NCI-H146 treated with DMSO at 0.1 percent for 48 hours (cell line): ENCODE data around the gene NSF.
"Not testable (repeated sequence)": the region's sequence is repeated elsewhere in the genome, so short reads cannot be mapped to it uniquely, and the experiment has no call there.

Experiments
- DNase-seq: peaks from one replicate; lab custom pipeline; 2025; ENCODE audit not compliant: unreplicated experiment; lab: John Stamatoyannopoulos, UW

The NSF gene

DNA sequence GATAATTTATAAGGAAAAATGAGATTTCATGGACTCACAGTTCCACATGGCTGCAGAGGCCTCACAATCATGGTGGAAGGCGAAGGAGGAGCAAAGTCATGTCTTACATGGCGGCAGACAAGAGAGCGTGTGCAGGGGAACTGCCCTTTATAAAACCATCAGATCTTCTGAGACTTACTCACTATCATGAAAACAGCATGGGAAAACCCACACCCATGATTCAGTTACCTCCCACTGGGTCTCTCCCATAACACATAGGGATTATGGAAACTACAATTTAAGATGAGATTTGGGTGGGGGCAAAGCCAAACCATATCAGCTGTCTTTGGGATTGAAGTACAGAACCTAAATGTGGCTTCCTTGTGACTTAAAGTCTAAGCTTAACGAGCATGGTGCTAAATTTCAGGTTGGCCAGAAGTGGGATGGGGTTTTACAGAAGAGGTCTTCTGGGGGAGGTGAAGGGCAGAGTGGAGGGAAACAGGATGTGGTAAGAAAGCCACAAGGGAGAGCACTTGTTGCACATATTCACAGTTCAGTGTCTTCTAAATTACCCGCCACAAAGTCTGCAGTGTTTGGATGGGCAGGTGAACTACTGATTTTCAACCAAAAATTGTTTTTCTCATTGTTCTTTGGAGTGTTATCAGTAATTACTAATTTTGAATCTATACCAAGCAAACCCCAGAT is 38.4 kb downstream of the NSF start:
- DNase-seq, result not testable (repeated sequence)

DNA sequence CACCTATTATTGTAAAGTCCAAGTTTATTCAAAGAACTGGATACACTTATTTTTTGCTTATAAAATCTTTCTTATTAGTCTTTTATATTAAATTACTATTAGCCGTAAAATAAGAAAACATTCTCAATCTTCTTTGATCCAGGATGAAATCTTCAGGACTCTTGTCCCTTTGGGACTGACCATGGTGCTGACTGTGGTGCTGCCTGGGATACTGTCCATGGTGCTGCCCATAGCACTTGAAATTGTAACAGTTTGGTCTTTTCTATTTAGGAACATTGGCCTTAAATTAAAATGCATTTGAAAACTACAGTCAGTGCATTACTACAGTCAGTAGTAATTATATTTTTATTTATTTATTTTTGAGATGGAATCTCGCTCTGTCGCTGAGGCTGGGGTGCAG is 41.7 kb downstream of the NSF start:
- not testable (repeated sequence) for DNase-seq

DNA sequence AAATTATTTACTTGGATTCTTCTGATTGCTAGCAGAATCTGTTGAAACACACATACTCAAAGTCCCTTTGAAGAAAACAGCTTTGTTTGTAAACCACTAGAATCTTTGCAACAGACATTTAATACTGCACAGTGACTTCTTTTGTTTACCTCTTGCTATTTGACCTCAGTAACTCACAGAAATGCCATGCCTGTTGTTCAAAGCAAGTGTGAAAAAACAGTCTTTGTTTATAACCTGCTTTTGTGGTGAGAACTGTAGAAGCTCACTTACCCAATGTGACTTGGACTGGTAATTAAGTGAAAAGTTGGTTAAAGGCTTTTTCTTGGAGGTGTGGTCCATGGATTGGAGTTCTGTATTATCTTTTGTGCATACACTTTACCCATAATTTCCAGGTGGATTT is 44.4 kb downstream of the NSF start:
- DNase-seq, result not testable (repeated sequence)

DNA sequence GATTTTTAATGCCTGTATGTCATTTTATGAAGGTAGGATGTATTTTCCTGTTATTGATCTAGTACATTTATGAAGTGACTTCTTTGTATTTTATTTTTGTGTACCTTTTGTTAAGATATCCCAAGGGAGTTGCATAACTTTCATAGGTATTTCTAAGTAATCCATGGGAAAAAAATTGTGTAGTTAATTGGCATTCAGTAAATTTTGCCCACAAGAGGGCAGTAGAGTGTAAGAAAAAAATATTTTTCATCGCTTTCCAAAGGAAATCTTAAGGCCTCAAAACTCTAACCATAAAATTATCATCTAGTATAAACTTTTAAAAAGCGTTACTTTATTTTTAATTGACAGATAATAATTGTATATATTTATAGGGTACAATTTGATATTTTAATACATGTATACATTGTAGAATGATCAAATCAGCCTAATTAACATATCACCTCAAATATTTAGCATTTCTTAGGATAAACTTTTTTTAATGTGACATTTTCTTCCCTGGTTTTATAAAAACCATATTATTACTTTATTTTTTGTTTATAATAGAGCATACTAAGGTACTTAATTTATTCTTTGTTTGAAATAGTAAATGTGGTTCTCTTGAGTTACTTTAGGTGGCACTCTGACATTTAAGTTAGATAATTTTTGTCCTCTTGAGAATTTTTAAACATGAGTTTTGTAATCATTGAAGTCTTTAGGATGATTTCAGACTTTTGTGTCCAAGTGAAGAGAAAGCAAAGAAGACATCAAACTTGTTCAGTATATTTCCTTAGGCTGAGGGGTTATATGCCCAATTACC is 51.6 kb downstream of the NSF start:
- DNase-seq, result not testable (repeated sequence)

DNA sequence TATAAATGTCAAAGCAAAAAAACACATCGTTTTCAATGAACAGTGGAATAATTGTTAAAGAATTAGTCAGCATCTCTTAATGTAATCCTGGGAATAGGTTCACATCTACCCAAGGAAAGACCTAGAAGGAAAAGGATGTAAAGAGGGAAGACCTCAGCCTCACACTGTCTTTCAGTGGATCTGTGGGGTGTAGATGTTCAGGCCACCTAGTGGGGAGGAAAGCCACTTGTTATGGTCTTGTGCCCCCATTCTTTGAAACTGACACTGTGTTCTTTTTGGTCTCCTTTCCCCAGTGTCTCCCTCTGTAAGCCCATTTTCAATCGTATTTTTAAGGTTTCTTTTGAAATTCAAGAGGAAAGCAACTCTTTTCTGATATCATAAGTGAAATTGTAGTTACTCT is 56.8 kb downstream of the NSF start:
- not testable (repeated sequence) for DNase-seq

DNA sequence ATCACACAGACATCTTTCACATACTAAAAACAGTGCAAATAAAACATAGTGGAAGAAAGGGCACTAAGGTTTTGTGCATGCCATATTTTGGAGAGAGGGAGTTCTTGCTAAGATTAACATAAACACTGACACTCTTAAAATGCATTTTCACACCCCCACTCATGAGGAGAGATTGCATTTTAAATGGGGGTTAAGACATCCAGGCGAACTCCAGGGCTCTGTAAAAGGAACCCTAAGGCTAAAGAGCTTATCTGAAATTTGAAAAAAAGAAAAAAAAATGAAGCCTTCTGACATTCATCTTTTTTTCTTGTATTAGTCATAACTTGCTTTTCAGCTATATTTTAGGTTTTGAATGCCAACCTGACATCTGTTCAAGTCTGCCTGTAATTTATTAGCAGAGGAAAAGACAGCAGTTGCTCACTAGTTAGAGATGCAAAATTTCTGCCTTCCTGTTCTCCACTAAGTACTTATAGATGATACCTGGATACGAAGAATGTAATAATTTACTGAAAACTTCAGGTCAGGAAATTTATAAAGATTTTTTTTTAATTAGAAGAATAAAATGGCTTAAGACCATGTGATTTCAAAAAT is 57.3 kb downstream of the NSF start:
- DNase-seq, result not testable (repeated sequence)

DNA sequence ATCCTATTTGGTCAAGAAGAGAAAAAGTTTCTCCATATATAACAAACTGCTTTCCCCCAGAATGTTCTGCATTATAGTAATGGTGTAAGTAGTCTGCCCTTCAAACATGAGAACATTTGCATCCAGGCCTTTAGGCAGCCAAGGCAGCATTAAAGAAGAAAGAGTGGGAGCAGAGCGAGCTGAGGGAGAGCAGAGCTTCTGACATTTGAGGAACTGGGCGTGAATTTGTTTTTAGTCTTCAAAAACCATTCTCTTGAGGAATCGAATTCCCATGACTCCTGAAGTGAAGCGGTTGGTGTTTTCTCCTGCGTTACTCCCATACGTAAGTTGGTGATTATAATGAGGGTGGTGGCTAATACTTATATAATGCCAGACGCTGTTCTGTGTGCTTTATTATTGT is 58.8 kb downstream of the NSF start:
- not testable (repeated sequence) for DNase-seq

DNA sequence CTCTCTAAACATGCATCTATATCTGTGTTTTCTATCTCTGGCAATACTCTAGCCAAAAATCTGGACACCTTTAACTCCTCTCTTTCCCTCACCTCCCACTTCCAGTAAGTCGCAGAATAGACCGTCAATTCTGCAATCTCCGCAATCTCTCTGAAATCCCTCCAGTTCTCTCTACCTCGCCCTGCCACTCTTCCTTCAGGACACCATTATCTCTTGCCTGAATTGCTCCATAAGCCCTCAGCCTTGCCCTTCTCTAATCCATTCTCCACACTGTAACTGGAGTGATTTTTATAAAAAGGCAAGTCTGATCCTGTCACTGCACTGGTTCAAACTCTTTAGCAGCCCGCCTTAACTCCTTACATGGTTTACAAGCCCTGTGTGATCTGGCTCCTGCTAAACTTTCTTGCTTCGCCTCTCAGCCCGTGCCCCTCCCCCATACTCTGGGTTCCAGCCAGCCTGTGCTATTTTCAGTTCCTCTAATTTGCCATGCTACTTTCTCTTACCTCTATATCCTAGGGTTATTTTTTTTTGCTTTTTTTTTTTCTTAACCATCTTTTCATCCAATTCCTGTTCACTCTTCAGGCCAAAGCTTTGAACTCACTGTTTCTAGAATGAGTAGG is 61.7 kb downstream of the NSF start:
- DNase-seq, result not testable (repeated sequence)

DNA sequence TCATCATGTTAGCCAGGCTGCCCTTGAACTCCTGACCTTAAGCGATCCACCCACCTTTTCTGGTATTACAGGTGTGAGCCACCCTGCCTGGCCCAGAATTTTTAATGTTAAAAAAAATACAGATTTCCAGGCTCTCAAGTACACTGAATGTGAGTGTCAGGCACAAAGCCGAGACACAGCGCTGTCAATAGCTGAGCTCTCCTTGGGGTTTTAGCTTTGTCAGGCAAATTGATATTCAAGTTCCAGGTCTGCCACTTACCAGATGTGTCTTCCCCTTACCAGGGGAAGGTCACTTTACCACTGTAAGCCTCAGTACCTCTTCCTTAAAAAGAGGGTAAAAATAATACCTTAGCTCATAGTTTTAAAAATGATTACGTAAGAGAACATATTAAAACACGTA is 67.8 kb downstream of the NSF start:
- not testable (repeated sequence) for DNase-seq

DNA sequence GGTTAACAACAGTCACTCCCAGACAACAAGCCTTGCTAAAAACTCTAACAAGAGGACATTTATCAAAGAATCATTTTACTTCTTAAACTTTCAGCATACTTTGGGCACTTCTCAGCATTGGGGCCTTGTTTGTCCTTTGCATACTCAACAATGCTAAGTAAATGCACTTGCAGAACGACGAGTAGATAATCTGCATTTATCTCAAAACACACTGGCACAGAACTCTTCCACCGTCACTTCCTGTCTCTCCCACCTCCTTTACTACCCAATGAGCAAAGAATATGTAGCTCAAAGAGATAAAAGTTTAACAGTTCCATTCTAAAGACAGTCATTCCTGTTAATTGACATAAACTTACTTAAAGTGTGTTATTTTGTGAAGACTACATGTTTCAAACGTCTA is 69.2 kb downstream of the NSF start:
- not testable (repeated sequence) for DNase-seq

DNA sequence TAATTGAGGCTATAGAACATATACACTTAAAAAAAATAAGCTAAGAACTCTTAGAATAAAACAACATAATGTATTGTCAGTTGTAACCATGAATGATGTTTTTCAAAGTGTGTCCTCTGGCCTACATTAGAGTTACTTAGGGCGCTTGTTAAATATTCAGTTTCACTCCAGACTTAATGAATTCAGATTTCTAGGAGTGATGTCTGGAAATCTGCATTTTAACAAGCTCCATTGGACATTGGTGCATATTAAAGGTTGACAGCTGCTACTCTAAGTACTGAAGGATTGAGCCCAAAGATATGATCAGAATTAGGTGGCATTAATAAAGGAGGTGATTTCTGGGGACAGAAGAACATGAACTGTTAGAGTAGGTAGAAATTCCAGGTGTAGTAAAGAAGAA is 72.7 kb downstream of the NSF start:
- not testable (repeated sequence) for DNase-seq

DNA sequence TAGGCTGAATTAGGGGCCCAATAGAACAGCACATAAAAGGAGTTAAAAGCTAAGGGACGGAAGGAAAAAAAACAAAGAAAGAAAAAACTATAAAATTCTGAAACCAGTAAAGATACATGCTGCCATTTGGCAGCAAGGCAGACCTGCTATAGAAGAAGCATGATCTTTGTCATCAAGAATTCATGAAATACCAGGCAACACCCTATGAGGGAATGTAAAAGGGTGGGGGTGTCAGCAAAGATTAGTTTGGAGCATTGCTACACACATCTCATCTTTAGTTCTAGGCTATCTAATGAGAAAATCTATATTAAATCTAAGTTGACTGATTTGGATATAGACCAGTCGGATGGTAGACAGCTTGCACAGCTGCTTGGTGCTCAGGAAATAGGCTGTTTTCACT is 73.1 kb downstream of the NSF start:
- DNase-seq, result not testable (repeated sequence)

DNA sequence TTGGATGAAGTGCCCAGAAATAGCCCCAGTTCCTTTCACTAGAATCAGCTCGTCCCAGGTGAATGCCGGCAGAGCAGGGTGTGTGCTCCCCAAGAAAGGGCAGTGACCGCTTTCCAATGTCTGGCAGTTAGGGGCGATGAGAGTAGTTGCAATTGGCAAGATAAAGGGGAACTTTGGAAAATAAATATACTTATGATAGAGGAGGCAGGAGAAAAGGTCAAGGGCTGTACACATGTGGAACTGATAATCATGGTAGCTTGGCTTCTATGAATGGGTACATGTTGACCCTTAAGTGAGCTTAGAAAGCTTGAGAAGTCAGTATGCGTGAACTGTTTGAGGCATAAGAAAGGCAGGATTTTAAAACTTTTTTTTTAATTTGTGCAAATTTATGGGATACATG is 75.5 kb downstream of the NSF start:
- DNase-seq, result not testable (repeated sequence)

DNA sequence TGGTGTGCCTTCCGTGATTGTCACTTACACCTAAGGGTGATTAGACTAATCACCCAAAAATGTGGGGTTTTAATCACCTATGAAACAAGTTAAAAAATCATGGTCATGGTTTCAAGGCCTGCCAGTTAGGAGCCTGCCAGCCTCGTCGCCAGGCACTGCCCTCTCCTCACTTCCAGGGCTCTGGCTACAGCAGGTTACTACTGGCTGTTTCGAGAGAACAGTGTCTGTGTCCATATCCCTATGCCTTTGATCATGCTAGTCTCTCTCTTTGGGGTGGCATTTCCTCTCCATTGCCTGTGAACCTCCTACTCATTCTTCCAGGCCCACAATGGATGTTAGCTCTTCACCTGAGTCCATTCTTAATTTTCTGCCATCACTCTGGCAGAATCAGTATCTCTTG is 80.3 kb downstream of the NSF start:
- not testable (repeated sequence) for DNase-seq

DNA sequence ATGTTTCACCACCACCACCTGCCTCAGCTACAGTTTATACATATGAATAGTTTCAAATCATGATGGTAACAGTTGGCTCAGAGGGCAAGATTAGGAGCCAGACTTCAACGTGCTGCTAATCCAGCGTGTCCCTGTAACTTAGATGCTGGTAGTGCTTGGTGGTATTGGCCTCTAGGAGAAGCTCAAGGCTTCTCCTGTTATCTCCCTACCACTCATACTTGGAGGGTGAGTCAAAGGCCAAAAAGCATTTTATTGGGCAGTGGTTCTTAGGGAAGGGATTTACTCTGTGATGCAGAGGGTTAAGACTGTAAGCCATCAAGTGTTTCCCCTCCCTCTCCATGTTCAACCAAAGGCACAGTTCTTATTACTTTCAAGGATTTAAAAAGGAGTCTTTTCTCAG is 82.3 kb downstream of the NSF start:
- DNase-seq, result not testable (repeated sequence)

DNA sequence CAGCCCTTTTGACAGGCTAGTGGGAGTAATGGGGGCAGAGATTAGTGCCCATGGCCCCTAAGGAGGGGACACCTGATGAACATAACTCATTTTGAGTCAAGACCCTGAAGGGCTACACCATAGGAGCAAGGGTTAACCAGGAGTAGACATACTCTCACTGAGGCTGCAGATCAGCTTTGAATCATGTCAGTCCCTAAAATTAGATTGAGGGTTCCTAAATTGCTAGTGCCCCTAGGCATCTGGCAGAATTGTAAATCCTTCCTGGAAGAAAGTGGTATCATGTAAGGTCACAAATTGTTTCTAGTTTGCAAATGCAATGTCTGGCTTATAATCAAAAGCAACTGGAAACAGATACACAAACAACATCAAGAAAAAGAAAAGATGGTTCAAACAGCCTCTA is 87.3 kb downstream of the NSF start:
- not testable (repeated sequence) for DNase-seq

DNA sequence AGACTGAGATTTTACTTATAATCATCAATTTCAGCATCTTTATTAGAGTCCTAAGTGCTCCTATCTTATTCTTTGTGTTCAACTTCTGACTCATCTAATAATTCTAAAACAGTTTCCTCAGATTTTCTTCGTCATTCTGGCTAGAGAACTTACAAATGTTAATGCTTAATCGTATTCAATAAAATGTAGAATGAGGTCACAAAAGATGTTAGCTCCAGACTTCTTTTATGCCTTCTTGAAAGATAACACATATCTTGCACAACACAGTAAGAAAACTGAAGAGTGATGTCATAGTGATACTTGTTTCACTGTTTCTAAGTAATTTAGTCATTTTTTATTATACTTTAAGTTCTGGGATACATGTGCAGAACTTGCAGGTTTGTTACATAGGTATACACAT is 93.2 kb downstream of the NSF start:
- DNase-seq, result not testable (repeated sequence)

DNA sequence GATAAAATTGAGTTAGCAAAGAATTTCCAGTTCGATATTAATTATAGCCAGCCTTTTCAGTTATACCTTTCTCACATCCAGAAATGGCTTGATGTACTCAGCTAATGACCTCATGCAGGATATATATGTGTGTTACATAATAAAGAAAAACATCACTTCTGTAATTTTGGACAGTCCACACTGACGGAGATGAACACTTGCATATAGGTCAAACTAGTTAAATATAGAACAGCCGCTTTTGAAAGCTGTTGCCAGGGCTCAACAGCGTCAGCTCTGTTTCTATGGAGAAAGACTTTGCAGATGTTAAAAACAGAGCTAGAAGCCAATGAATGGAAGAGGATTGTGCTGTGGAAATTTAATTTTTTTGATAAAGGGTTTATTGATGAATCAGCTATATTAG is 94.8 kb downstream of the NSF start:
- DNase-seq, result not testable (repeated sequence)

DNA sequence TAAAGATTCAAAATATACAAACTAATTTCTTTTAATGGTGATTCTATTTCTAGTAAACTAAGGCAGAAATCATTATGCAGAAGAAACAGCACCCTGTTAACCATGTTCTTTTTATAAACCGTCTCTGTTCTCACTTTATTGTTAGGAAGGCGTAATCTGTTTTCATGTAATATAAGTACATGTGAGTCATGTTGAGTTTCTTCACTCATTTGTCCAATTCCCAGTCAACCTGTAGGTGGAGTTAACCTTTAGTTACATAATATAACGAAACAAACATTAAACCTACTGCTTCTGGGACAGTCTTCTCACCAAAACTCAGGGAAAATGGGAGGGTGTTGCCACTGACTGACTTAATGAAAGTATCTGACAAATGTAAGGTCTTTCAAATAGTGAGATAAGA is 101.7 kb downstream of the NSF start:
- not testable (repeated sequence) for DNase-seq

DNA sequence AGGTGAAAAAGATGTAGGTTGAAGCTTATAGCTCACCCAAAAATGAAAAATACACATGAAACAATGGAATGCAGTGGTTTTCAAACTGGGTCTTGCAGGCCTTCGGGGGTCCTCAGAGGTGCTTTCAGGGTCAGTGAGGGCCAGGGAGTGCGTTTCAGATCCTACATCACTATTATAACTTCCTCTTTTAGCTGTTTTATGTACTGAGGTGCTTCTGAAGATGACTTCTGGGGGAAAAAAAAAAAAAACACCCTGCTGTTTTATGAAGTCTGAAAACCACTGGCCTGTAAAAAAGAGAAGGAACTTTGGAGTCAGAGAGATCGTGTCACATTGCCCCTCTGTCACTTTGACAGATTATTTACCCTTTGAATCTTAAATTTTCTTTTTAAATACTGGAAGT is 102.8 kb downstream of the NSF start:
- not testable (repeated sequence) for DNase-seq

DNA sequence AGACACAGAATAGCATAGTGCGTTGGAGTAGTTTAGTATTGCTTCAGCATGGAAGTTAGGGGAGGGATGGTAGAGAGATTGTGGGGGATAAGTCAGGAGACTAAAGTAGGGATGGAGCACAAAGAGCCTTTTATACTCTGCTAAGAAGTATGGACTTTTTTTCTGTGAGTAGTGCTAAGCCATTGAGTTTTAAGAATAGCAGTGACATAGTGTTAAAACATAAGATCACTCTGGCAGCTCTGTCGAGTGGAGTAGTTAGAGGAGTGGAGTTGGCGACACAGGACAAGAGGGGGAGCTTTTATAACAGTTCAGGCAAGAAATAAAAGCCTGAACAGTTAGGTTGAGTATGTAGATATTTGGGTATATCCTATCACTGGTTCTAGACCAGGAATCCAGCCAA is 106.1 kb downstream of the NSF start:
- not testable (repeated sequence) for DNase-seq

DNA sequence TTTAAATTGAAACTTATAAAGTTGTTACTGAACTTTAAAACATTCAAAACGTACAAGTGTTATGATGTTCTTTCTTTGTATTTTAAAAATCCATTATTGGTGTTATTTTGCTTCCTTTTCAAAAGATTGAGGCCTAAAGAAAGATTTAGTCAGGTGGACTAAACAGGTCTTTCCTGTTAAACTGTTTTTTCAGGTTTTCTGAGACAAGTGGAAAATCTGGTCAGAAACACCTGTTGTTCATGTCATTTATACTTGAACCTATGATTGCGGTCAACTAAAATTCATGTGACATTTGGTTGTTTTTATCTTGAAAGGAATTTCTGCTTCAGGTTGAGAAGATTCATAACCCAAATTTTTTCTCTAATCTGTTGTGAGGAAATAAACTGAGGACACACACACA is 108.5 kb downstream of the NSF start:
- not testable (repeated sequence) for DNase-seq
